ENCODE data around the gene ENTPD8. TPM values are rescaled to one million over a fixed set of nuclear protein-coding genes. Genes with fewer than 3 reads are reported as not detected.
"Not testable (repeated sequence)": the region's sequence is repeated elsewhere in the genome, so short reads cannot be mapped to it uniquely, and the experiment has no call there.

Gene ENTPD8
- total and polyA plus RNA-seq, 2 donors (not counting 3 experiments of a cell fraction or from before 2014, with no cell fraction given) = 0.44 to 0.51 TPM

- intact Hi-C loops (cut with micrococcal nuclease) = no loop called here
- no TSS peak for BruUV-seq (replicated peaks)
- DNase-seq (ENCODE audit: low read depth, low spot score) = no peak
Observed at GRCh38 chr9:137452006-137452760, 11.0 kb upstream of the ENTPD8 start.

GRCh38 chr9:137451264-137452005 lies 10.3 kb upstream of the ENTPD8 start:
- H3K9me1 ChIP-seq (replicated peaks; ENCODE audit: control insufficient read depth, extremely low read depth, insufficient read depth, low read length); H3K4me1 ChIP-seq (ENCODE audit: control insufficient read depth, extremely low read depth, insufficient read depth, low read length); H3K4me2 ChIP-seq (ENCODE audit: insufficient read depth, low read length); H3K9me3 ChIP-seq (replicated peaks; ENCODE audit: control insufficient read depth, insufficient read depth, low read length); H4K20me1 ChIP-seq (replicated peaks; ENCODE audit: control insufficient read depth, extremely low read depth, insufficient read depth, low read length); H3K9ac ChIP-seq (replicated peaks; ENCODE audit: extremely low read depth, insufficient read depth, low read length); intact Hi-C loops (cut with micrococcal nuclease); BruUV-seq (replicated peaks); H3K79me2 ChIP-seq (ENCODE audit: control insufficient read depth, insufficient read depth, low read length); H2AFZ ChIP-seq (ENCODE audit: low read depth, low read length); DNase-seq (ENCODE audit: low read depth, low spot score); H3K4me3 ChIP-seq (replicated peaks in 1 of 3; ENCODE audit: insufficient read depth in 1 of 3, low read depth in 1 of 3, low read length in 3 of 3); dilution Hi-C loops (cut with MboI; ENCODE audit: extremely low pct_ligation_motif_present, low sequenced_read_pairs); POLR2A ChIA-PET; CTCF ChIA-PET; H3K27ac ChIP-seq (ENCODE audit: insufficient read depth, low read depth, low read length); FAIRE-seq; H3K27me3 ChIP-seq (ENCODE audit: control insufficient read depth in 2 of 2, insufficient read depth in 2 of 2, low read length in 2 of 2): not testable (repeated sequence)
- H3K36me3 ChIP-seq (ENCODE audit: control insufficient read depth in 2 of 2, extremely low read depth in 1 of 2, insufficient read depth in 2 of 2, low read length in 2 of 2) = peaks cover 7 to 14% of the 10 kb centered on the region in 2 experiments

More at GRCh38 chr9:137452006-137452760, 11.0 kb upstream of the ENTPD8 start:
- peaks cover 7 to 14% of the 10 kb centered on the region in 2 experiments for H3K36me3 ChIP-seq (ENCODE audit: control insufficient read depth in 2 of 2, extremely low read depth in 1 of 2, insufficient read depth in 2 of 2, low read length in 2 of 2)
- no peak overlapping the region for H3K4me3 ChIP-seq (replicated peaks in 1 of 3; ENCODE audit: insufficient read depth in 1 of 3, low read depth in 1 of 3, low read length in 3 of 3)
- H3K27me3 ChIP-seq (ENCODE audit: control insufficient read depth in 2 of 2, insufficient read depth in 2 of 2, low read length in 2 of 2) = no peaks in the 10 kb centered on the region
- POLR2A ChIA-PET = no interaction called here
- peaks cover 1% of the 10 kb centered on the region for H3K79me2 ChIP-seq (ENCODE audit: control insufficient read depth, insufficient read depth, low read length)
- CTCF ChIA-PET = interaction anchor here (2.0 kb wide), 1 partner anchor 216 kb away, joined by 4 read pairs; no protein-coding TSS in a partner anchor
- no peaks in the 10 kb centered on the region for H3K9me1 ChIP-seq (replicated peaks; ENCODE audit: control insufficient read depth, extremely low read depth, insufficient read depth, low read length)
- dilution Hi-C loops (cut with MboI; ENCODE audit: extremely low pct_ligation_motif_present, low sequenced_read_pairs) = no loop called here
- TF ChIP-seq POLR2AphosphoS5 (IDR thresholded peaks at IDR 0.05; ENCODE audit: insufficient read depth, low read depth, low read length) (no peak), JUN (IDR thresholded peaks at IDR 0.05; ENCODE audit: borderline replicate concordance, insufficient read depth, insufficient read length, low read depth) (no peak), POLR2A (IDR thresholded peaks at IDR 0.05; ENCODE audit: low read depth, low read length) (no peak), CTCF (IDR thresholded peaks at IDR 0.05; ENCODE audit: extremely low read depth in 1 of 2, insufficient read depth in 1 of 2, low read depth in 1 of 2, low read length in 2 of 2) (no peak), MAX (IDR thresholded peaks at IDR 0.05; ENCODE audit: insufficient read depth, insufficient read length) (no peak), GATA2 (IDR thresholded peaks at IDR 0.05; ENCODE audit: insufficient read depth, insufficient read length, low read depth, low read length) (no peak), EZH2 (IDR thresholded peaks at IDR 0.05; ENCODE audit: borderline replicate concordance, low read depth, low read length, severe bottlenecking) (no peak), MYC (IDR thresholded peaks at IDR 0.05; ENCODE audit: low read depth, low read length) (no peak), FOS (IDR thresholded peaks at IDR 0.05; ENCODE audit: borderline replicate concordance, insufficient read depth, low read length) (no peak)
- no peak overlapping the region for H3K4me2 ChIP-seq (ENCODE audit: insufficient read depth, low read length)
- no peaks in the 10 kb centered on the region for H4K20me1 ChIP-seq (replicated peaks; ENCODE audit: control insufficient read depth, extremely low read depth, insufficient read depth, low read length)
- no peak overlapping the region for H2AFZ ChIP-seq (ENCODE audit: low read depth, low read length)
- no peak overlapping the region for H3K9ac ChIP-seq (replicated peaks; ENCODE audit: extremely low read depth, insufficient read depth, low read length)
- H3K4me1 ChIP-seq (ENCODE audit: control insufficient read depth, extremely low read depth, insufficient read depth, low read length) = peaks cover 8% of the 10 kb centered on the region
- H3K27ac ChIP-seq (ENCODE audit: insufficient read depth, low read depth, low read length) = no peak overlapping the region
- no peak for FAIRE-seq
- H3K9me3 ChIP-seq (replicated peaks; ENCODE audit: control insufficient read depth, insufficient read depth, low read length) = no peaks in the 10 kb centered on the region

Data from endothelial cell of umbilical vein (primary cell).